Umbilical cord (tissue), 2 donors: ENCODE measurements around the gene NTN4. TPM values are rescaled to one million over a fixed set of nuclear protein-coding genes. Genes with fewer than 3 reads are reported as not detected.
"Not testable (repeated sequence)": the region's sequence is repeated elsewhere in the genome, so short reads cannot be mapped to it uniquely, and the experiment has no call there.

Experiments used
- DNase-seq: peaks from one replicate; pipeline ENCODE4 v3.0.0-alpha.2; 2015; ENCODE audit warnings: low spot score
- total RNA-seq: library from RNA; depleted of rRNA; stranded (reverse); fragments of >200 nt; gene quantifications from one replicate; pipeline ENCODE4 v1.2.3, GENCODE V29; 2014; ENCODE audit warnings: low replicate concordance; ENCODE audit not compliant: insufficient read depth

The NTN4 gene
- total RNA-seq, 1 donor from 2014 or later = 11.1 TPM

DNA sequence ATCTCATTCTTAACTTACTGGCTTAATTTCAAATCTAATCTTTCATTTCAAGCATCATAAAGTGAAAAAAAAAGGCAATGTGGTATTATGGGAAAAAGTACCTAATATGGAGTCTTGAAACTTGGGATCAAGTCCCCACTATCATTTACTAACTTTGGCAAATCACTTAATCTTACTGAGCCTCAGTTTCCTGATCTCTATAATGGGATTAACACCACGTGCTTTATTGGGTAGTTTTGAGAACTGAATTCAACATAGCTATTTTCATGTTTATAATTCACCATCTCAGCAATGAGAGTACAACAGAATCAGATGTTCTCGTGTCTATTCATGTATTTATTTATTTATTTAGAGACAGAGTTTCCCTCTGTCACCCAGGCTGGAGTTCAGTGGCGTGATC, 78.3 kb downstream of the NTN4 start:
- no peak for DNase-seq

DNA sequence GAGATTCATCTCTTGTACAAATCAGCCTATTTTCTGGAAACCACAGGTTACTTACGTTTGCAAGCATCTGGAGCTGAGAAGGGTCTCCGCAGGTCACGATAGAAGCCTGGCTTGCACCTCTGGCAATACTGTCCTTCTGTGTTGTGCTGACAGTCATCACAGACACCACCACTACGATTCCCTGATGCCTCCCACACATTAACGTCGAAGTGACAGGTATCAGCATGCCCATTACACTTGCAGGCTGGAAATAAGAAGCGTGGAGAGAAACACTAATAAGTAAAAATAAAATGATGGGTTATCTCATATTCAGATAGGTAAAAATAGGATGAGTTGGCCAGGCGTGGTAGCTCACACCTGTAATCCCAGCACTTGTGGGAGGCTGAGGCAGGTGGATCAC, 80.2 kb downstream of the NTN4 start:
- no peak for DNase-seq

DNA sequence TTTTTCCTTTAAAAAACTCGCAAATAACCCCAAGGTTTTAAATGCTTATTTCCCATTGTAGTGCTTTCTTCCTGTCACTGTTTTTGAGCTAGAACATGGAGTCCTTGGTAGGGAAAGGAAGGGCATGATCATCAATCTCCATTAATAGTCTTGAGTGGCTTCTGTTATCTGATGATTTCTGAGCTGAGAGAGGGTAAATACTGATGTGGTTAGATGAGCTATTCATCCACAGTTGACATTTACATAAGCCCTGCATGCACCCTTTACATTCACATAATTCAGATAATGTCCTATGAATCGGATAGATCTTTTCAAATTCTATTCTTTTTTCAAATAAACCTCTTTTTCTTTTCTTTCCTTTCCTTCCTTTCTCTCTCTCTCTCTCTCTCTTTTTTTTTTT, 81.4 kb downstream of the NTN4 start:
- no peak for DNase-seq

DNA sequence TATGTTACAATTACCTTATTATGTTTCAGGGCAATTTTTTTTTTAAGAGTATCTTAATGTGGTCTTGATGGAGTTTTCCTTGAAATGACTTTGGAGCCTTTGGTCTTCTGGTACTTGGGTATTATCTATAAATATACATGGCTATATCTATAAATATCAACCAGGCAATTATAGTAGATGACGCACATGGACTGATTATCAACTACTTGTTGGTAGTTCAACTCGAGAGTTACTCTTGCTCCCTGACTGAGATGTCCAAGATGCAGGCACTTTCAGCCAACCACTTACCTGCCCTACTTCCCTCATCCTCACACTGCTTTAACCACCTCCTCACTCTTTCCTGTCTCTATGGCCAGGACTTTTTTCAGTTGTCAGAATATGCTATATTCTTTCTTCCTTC, 85.4 kb downstream of the NTN4 start:
- no peak for DNase-seq

DNA sequence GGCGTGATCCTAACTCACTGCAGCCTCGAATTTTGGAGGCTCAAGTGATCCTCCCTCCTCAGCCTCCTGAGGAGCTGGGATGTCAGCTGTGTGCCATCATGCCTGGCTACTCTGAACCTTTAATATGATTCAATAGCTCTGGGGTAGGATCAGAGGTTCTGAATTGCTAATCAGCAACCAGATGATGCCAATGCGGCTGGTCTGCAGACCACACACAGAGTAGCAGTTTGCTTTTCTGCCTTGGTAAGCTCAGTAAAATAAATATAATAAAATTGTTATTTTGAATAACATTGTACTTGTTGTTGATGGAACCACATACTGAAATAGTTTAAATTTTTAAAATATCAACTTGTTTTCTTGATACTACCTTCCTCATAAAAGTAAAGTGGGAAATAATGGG, 86.6 kb downstream of the NTN4 start:
- no peak for DNase-seq

DNA sequence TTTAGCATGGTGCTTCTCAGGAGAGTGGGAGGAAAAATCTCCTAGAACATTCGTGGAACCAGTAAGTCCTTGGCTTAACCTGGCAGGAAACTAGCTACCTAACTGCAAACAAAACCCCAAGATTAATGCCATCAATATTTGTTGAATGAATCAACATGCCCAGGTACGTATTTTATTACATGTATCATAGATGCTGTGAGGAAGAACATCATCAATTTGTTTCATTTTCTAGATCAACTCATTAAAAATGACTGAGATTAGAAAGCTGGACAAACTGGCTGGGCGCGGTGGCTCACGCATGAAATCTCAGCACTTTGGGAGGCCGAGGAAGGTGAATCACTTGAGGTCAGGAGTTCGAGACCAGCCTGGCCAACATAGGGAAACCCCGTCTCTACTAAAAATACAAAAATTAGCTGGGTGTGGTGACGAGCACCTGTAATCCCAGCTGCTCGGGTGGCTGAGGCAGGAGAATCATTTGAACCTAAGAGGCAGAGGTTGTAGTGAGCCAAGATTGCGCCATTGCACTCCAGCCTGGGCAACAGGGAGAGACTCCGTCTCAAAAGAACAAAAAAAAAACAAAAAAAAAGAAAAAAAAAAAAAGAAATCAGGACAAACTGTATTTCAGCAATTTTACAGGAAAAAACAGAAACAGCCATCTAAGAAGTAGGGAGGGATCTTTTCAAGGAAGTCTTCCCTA, 88.7 kb downstream of the NTN4 start:
- no peak for DNase-seq

DNA sequence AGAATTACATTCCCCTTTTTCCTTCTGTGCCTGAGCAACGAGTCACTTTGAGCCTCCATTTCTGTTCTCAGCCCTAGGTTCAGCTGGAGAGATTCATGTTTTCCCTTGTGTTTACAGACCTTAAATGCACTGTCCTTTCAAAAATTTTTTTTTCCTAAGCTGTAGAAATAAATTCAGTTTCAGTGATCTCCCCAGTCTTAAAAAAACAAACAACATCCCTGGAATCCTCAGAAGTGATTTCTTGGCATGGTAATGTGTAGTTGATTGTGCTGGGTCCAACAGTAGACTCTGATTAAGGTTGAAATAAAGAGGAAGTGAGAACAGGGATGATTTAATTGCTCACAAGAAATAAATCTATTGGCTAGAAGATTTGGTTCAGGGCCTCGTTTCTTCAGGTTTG, 89.3 kb downstream of the NTN4 start:
- no peak for DNase-seq

DNA sequence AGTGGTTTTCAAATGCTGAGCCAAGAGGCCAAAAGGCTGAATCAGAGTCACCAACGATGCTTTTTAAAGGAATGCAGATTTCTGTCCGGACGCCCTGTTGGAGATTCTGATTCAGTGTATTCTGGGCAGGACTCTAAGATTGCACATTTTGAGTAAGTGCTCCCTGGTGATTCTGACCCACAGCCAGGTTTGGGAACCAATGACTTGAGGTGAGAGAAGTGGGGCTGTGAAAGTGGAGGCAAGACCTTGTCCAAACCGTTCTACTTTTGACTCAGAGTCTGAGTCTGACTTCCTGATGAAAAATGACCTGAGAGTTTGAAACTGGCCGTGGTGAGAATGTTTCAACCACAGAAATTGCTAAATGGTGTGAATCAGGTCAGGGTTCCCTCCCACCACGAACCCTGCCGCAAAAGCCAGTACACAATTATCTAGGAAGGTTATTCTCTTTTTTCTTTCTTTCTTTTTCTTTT, 90.2 kb downstream of the NTN4 start:
- DNase-seq = no peak

DNA sequence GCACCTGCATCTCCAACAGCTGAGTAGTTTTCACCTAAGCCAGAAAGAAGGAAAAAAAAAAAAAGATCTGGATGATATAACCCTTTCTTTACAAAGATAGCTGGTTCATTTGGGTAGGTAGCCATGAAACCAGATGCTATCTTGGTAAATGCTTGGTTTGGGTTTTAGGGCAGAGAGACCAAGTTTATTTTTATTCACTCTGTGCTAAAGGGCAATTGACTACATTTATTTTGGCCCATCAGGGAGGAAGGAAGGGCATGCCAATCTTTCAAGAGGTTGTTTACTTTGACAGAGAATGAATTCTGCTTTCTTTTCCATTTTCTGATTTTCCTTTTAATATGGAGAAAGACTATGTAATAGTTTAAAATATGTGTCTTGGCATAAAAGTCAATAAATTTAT, 91.0 kb downstream of the NTN4 start:
- no peak for DNase-seq

DNA sequence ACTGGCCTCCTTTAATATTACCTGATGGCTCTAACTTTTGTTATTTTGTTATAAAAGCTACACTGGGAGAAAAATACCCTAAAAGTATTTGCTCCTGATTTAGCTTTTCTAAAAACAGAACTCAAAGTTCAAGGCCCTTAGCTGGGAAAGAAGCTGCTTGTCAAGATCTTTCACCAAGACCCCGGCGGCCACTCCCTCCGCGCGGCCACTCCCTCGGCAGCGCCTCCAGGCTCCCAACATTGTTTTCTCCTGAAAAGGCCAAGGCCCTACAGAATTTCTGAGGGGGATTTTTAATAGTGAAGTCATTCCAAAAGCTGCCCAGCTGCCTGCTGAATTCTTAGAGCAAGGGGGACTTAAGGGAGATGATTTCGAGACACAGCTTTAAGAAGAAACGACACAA, 96.4 kb downstream of the NTN4 start:
- peak; percentile 43 for DNase-seq

DNA sequence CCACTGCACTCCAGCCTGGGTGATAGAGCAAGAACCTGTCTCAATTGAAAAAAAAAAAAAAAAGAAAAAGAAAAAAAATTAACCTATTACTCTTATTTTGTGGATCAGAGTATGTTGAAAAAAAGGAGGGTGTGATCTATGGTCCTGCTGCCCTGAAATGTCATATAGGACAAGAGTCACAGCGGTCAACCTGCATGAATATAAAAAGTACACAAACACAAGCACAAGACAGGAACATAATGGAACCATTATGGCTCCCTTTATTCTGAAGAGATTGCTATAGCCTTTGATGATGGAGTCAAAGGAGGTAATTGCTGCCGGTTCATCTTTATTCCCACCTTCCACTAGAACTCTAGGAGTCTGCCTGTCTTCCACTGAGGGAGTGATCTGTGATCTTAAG, 96.9 kb downstream of the NTN4 start:
- DNase-seq = no peak

DNA sequence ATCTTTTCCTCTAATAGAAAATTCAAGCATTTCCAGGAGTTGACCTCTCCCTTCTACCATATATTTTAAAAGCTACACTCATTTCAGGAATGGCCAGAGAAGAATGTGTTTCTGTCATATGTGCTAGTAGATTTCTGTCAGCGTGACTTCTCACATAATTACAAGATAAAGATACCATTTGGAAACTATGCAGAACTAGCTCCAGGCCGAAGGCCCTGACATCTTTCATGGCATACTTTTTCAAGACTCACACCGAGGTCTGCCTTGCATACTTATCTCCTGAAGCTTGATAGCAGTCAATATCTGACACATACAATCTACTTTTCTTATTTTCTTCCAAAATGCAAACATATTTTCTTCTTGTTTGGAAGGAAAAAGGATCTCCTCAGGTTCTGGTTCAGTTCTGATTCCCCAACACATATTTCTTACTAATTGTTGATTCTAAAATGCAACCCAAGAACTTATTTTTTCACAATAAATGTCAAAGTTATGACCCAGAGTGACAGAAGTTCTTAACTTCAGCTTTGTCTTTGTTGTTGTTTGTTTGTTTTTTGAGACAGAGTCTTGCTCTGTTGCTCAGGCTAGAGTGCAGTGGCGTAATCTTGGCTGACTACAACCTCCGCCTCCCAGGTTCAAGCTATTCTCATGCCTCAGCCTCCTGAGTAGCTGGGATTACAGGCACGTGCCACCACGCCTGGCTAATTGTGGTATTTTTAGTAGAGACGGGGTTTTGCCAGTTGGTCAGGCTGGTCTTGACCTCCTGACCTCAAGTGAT, 99.5 kb downstream of the NTN4 start:
- no peak for DNase-seq

DNA sequence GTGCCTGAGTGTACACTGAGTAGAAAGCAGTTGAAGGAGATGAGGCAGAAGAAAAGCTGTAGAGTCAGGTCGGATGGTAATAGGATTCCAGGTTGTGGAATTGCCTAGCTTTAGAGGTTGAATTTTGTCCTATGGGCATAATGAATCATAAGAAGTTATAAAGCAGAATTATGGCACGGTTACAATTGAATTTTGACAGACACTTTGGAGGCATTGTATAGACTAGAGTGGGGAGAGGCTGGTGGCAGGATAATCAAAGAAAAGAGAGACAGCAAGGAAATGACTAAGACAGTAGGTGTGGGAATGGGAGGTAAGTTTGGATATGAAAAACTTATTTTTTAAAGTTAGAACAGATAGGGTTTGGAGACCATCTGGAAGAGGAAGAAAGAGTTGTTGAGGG, 102.6 kb downstream of the NTN4 start:
- no peak for DNase-seq

DNA sequence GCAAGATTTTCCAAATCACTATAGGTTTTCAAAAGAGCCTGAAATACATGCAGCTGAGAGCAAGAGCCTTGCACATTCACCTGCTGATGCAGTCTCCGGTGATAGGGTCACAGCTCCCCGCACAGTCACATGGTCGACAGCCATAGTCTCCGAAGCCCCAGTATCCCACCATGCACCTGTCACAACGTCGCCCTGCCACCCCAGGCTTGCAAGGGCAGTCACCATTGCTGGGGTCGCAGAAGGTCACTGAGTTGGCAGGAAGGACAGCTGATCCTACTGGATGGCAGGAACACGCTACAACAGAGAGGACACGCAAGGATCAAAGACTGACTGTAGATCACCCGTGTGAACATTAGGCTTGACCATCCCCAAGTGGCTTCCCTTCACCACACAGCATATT, 107.1 kb downstream of the NTN4 start:
- no peak for DNase-seq

DNA sequence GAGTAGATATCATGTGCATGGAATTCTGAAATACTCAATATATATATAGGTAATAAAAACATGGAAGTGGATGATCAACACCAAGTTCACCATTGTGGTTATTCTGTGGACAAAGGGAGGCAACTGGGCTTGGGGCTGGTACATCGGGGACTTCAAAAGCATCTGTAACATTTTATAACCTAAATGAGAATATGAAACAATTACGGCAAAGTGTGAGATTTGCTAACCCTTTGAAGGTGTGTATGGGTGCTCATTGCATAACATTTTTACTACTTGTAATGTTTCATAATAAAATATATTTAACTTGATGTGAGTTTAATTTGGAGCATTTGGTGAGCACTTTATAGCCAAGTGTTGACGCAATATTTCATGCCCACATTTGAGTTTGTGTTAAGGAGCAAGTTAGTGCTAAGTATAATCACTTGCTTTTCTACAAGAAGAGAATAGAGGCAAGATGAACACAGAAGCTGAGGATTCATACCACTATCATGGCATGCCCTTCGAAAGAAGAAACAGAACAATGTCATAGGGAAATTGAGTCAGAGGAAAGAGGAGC, 109.3 kb downstream of the NTN4 start:
- no peak for DNase-seq

DNA sequence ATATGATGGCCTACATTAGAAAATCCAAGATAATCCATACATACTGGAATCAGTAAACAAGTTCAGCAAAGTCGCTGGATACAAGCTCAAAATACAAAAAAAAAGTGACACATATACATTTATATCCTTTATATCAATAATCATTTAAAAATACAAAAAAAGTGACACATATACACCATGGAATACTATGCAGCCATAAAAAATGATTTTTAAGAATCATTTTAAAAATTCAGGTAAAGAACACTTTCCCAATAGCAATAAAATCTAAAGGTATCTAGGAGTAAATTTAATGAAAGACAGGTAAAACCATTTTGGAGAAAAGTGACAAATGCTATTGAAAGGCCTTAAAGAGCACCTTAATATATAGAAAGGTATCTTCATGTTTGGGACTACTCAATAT, 111.9 kb downstream of the NTN4 start:
- DNase-seq = no peak

DNA sequence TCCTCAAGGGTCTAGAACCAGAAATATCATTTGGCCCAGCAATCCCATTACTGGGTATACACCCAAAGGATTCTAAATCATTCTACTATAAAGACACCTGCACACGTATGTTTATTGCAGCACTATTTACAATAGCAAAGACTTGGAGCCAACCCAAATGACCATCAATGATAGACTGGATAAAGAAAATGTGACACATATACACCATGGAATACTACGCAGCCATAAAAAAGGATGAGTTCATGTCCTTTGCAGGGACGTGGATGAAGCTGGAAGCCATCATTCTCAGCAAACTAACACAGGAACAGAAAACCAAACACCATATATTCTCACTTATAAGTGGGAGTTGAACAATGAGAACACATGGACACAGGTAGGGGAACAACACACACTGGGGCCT, 112.8 kb downstream of the NTN4 start:
- not testable (repeated sequence) for DNase-seq

DNA sequence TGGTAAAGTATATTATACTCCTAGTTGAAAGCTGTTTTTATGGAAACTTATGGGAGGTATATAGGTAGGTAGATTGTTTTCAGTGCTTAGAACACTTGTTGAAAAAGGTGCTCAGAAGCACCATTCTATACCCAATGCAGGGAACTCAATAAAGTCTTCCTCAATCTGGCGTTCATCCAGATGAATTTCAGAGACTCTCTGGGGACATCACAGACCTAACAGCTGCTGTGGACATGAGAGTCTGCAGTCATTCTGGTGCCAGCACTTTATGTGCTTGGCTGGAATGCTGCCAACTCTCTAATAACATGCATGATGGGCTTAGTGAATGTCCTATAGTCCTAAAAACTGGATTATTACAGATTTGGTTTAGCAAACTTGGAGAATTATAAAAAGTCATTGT, 115.9 kb downstream of the NTN4 start:
- DNase-seq = peak; percentile 65

DNA sequence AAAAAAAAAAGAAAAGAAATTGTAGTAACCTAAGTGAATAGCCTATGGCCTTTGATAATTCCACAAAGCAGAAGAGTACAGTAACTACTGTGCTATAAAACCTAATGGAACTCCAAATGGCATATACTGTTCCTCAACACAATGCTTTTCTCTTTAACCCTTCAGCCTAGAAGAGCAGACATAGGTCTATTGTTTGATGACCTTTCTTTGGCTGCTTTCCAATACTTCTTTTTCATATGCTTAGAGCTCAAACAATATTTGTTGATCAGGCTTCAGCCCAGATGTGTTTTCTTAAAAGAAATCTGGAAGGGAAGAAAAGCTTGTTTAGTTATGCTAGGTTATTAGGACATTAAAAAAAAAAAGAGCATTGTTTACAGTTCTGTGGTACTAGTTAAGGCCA, 116.4 kb downstream of the NTN4 start:
- no peak for DNase-seq

DNA sequence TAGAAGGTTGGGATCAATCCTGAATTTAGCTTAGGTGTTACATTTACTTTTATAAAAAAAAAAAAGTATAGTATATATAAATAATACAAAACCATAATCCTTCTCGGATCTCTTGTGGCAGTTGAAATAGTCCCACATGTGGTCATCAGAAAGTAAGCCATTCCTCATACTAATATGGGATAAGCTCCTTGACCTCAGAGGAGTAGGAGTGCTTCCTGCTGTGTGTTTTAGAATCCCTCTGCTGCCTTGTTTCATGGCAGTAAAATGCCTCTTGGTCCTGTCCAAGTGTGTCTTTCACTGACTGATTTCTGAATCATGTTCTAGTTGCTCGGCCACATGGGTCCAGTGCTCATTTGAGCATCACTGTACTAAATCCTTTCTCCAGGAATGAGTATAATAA, 117.0 kb downstream of the NTN4 start:
- DNase-seq = no peak

DNA sequence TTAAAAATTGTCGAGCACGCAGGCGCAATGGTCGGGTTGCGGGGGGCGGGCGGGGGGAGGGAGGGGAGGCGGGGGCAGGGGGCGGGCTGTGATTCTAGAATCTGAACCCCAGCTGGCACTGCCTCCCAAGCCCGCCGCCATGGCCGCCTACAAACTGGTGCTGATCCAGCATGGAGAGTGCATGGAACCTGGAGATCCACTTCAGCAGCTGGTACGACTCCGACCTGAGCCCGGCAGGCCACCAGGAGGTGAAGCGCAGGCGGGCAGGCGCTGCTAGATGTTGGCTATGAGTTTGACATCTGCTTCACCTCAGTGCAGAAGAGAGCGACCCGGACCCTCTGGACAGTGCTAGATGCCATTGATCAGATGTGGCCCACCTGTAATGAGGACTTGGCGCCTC, 118.4 kb downstream of the NTN4 start:
- DNase-seq = no peak

DNA sequence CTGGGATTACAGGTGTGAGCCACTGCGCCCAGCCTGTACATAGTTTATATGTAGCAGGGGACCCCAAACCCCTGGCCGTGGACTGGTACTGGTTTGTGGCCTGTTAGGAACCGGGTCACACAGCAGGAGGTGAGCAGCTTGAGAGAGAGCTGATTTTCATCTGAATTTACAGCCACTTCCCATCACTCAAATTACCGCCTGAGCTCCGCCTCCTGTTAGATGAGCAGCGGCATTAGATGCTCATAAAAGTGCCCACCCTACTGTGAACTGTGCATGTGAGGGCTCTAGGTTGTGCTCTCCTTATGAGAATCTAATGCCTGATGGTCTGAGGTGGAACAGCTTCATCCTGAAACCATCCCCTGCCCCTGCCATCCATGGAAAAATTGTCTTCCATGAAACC, 119.3 kb downstream of the NTN4 start:
- DNase-seq = no peak

DNA sequence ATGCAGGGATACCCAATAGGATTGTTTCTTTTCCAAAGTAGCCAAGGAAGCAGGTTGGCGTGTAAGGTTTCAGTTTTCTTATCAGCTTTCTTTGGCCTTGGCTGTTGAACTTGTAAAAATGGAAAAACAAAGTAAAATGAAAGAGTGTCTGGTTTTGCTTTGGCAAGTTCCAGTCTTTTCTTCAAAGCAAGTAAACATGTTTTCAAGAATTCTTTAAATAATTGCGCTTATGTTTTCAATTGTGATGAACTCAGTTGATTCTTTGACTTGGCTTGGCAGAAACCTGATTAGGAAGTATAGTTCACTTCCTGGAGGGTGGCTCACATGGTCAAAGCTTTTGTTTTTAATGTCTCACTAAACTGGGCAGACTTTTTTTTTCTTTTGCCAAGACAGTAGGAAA, 127.0 kb downstream of the NTN4 start:
- peak; percentile 27 for DNase-seq
